Karpas-422 (cell line): Measurements from ENCODE around the gene PCDHGA12. TPM values are rescaled to one million over a fixed set of nuclear protein-coding genes. Genes with fewer than 3 reads are reported as not detected.
"Not testable (repeated sequence)": the region's sequence is repeated elsewhere in the genome, so short reads cannot be mapped to it uniquely, and the experiment has no call there.

ENCODE experiments used
- DNase-seq: peaks from one replicate; pipeline ENCODE4 v3.0.0-alpha.2; 2015
- H2AFZ ChIP-seq: fragments of 200-600 bp; sonication (generic); 2 replicates; pipeline ENCODE4 v1.6.1; 2014; ENCODE audit warnings: antibody characterized with exemption, low read length, mixed read lengths
- H3K27ac ChIP-seq: fragments of 200-600 bp; sonication (generic); 2 replicates; pipeline ENCODE4 v1.5.1; 2014; ENCODE audit warnings: mild to moderate bottlenecking, low read length, moderate library complexity
- H3K27me3 ChIP-seq: fragments of 200-600 bp; sonication (generic); 2 replicates; pipeline ENCODE4 v1.6.1; 2014; ENCODE audit warnings: low read length, mixed read lengths
- H3K36me3 ChIP-seq: fragments of 200-600 bp; sonication (generic); 2 replicates; pipeline ENCODE4 v1.6.1; 2014; ENCODE audit warnings: low read length, mixed read lengths; ENCODE audit not compliant: insufficient read depth
- H3K4me1 ChIP-seq: fragments of 200-600 bp; sonication (generic); 2 replicates; pipeline ENCODE4 v1.6.1; 2014; ENCODE audit warnings: mild to moderate bottlenecking, low read length, mixed read lengths
- H3K4me2 ChIP-seq: fragments of 200-600 bp; sonication (generic); 2 replicates; pipeline ENCODE4 v1.6.1; 2014; ENCODE audit warnings: low read length, low read depth, mild to moderate bottlenecking; ENCODE audit not compliant: poor library complexity, severe bottlenecking
- H3K4me3 ChIP-seq: fragments of 200-600 bp; sonication (generic); 2 replicates; pipeline ENCODE4 v1.5.1; 2014; ENCODE audit warnings: mild to moderate bottlenecking, antibody characterized with exemption, low read length, mixed read lengths
- H3K79me2 ChIP-seq: fragments of 200-600 bp; sonication (generic); 2 replicates; pipeline ENCODE4 v1.6.1; 2014; ENCODE audit warnings: mild to moderate bottlenecking, low read length, mixed read lengths
- H3K9ac ChIP-seq: fragments of 200-600 bp; sonication (generic); 2 replicates; pipeline ENCODE4 v1.6.0; 2014; ENCODE audit warnings: low read length
- H3K9me2 ChIP-seq: fragments of 200-600 bp; sonication (generic), shearing (Covaris generic); replicated peaks from 2 replicates; pipeline ENCODE4 v1.6.0; 2014; ENCODE audit warnings: mild to moderate bottlenecking, low read length, moderate library complexity; ENCODE audit not compliant: insufficient read depth
- H3K9me3 ChIP-seq: fragments of 300-700, 200-600 bp; sonication (generic); 2 replicates; pipeline ENCODE4 v1.6.1; 2014; ENCODE audit warnings: low read length, mixed read lengths
- H4K20me1 ChIP-seq: fragments of 200-600 bp; sonication (generic); 2 replicates; pipeline ENCODE4 v1.6.1; 2014; ENCODE audit warnings: mild to moderate bottlenecking, antibody characterized with exemption, low read length, low read depth; ENCODE audit not compliant: insufficient read depth
- total RNA-seq: library from RNA; depleted of rRNA; stranded (reverse); fragments of >200 nt; shearing (Covaris generic); gene quantifications from 2 replicates; pipeline ENCODE4 v1.2.3, GENCODE V29; 2014; ENCODE audit warnings: low replicate concordance

The PCDHGA12 gene
- total RNA-seq, 1 experiment from 2014 or later, result 6.6 TPM

DNA sequence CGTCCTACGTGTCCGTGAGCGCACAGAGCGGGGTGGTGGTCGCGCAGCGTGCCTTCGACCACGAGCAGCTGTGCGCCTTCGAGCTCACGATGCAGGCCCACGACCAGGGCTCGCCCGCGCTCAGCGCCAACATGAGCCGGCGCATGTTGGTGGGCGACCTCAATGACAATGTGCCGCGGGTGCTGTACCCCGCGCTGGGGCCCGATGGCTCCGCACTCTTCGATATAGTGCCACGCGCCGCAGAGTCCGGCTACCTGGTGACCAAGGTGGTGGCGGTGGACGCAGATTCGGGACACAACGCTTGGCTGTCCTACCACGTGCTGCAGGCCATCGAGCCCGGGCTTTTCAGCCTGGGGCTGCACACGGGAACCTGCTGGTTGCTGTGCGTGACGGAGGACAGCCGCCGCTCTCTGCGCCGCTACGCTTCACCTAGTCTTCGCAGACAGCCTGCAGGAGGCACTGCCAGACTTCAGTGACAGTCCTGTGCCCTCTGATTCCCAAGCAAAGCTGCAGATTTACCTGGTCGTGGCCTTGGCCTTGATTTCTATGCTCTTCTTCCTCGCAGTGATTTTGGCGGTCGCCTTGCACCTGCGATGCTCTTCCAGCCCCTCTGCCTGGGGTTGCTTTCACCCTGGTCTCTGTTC is 2.4 kb upstream of the PCDHGA12 start:
- Histone ChIP-seq H3K36me3 (peaks cover 4% of the 10 kb centered on the region; the same call in 1 of the 2 replicates), H3K27ac (no peak overlapping the region), H3K9me2 (no peaks in the 10 kb centered on the region), H3K9ac (no peak overlapping the region), H3K79me2 (no peaks in the 10 kb centered on the region), H3K4me1 (no peaks in the 10 kb centered on the region; the same call in 1 of the 2 replicates), H3K4me3 (no peak overlapping the region), H3K27me3 (no peaks in the 10 kb centered on the region), H3K9me3 (peaks cover 13% of the 10 kb centered on the region), H2AFZ (no peak overlapping the region), H3K4me2 (no peak overlapping the region), H4K20me1 (no peaks in the 10 kb centered on the region)
- no peak for DNase-seq

GRCh38 chr5:141431286-141431685 is 979 bp downstream of the PCDHGA12 start:
- H3K27me3 ChIP-seq, result no peaks in the 10 kb centered on the region
- H3K27ac ChIP-seq, result no peak overlapping the region
- H4K20me1 ChIP-seq, result no peaks in the 10 kb centered on the region
- H3K4me1 ChIP-seq, result no peaks in the 10 kb centered on the region
- no peak overlapping the region for H3K4me2 ChIP-seq
- H3K79me2 ChIP-seq, result peaks cover 4% of the 10 kb centered on the region; the same call in 1 of the 2 replicates
- DNase-seq, result no peak
- no peak overlapping the region for H3K4me3 ChIP-seq
- no peaks in the 10 kb centered on the region for H3K9me2 ChIP-seq
- H3K36me3 ChIP-seq, result peaks cover 4% of the 10 kb centered on the region; the same call in 1 of the 2 replicates
- H3K9ac ChIP-seq, result no peak overlapping the region
- H3K9me3 ChIP-seq, result peaks cover 13% of the 10 kb centered on the region
- no peak overlapping the region for H2AFZ ChIP-seq

DNA sequence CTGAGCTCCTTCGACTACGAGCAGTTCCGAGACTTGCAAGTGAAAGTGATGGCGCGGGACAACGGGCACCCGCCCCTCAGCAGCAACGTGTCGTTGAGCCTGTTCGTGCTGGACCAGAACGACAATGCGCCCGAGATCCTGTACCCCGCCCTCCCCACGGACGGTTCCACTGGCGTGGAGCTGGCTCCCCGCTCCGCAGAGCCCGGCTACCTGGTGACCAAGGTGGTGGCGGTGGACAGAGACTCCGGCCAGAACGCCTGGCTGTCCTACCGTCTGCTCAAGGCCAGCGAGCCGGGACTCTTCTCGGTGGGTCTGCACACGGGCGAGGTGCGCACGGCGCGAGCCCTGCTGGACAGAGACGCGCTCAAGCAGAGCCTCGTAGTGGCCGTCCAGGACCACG is 2.0 kb downstream of the PCDHGA12 start:
- H3K4me2 ChIP-seq, H2AFZ ChIP-seq, H3K79me2 ChIP-seq: not testable (repeated sequence)

DNA sequence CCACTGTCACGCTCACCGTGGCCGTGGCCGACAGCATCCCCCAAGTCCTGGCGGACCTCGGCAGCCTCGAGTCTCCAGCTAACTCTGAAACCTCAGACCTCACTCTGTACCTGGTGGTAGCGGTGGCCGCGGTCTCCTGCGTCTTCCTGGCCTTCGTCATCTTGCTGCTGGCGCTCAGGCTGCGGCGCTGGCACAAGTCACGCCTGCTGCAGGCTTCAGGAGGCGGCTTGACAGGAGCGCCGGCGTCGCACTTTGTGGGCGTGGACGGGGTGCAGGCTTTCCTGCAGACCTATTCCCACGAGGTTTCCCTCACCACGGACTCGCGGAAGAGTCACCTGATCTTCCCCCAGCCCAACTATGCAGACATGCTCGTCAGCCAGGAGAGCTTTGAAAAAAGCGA is 2.4 kb downstream of the PCDHGA12 start:
- H3K36me3 ChIP-seq, H3K4me1 ChIP-seq, H3K27me3 ChIP-seq: not testable (repeated sequence)

More for the DNA sequence above, 2.0 kb downstream of the PCDHGA12 start:
- H3K4me3 ChIP-seq, H3K9ac ChIP-seq, H3K36me3 ChIP-seq, H3K27me3 ChIP-seq, H3K4me1 ChIP-seq, H3K9me2 ChIP-seq, H4K20me1 ChIP-seq, DNase-seq, H3K27ac ChIP-seq: not testable (repeated sequence)
- H3K9me3 ChIP-seq, result peaks cover 13% of the 10 kb centered on the region

DNA sequence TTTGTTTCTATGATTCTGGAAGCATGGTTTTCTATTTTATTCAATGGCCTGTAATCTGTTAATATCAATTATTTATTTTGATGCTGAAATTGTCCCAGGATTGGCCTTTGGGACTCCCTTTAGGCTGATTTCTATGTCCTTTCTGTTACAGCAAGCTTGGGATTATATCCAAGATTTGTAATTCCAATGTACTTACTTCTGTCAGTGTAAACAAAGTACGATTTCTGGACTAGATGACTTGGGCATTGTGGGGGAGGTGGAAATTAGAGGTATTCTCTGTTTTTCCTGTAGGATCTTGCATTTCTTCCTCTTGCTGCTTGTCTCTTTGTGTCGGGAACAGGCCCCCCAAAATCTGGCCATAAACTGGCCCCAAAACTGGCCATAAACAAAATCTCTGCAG is 3.7 kb downstream of the PCDHGA12 start:
- Histone ChIP-seq H3K36me3 (peaks cover 4% of the 10 kb centered on the region), H2AFZ (no peak overlapping the region), H3K9ac (no peak overlapping the region), H3K4me2 (no peak overlapping the region), H4K20me1 (no peaks in the 10 kb centered on the region), H3K4me1 (no peaks in the 10 kb centered on the region), H3K79me2 (peaks cover 10% of the 10 kb centered on the region; the same call in 1 of the 2 replicates), H3K4me3 (no peak overlapping the region), H3K9me2 (no peaks in the 10 kb centered on the region), H3K27me3 (no peaks in the 10 kb centered on the region), H3K9me3 (peaks cover 8% of the 10 kb centered on the region; the same call in 1 of the 2 replicates), H3K27ac (no peak overlapping the region)
- no peak for DNase-seq

More for the DNA sequence above, 2.4 kb downstream of the PCDHGA12 start:
- H3K9ac ChIP-seq, H3K79me2 ChIP-seq, H3K9me2 ChIP-seq, H4K20me1 ChIP-seq, H3K9me3 ChIP-seq, H3K4me2 ChIP-seq, H3K27ac ChIP-seq, H3K4me3 ChIP-seq, H2AFZ ChIP-seq, DNase-seq: not testable (repeated sequence)

- H3K36me3 ChIP-seq, result peaks cover 10% of the 10 kb centered on the region
- peaks cover 15% of the 10 kb centered on the region; the same call in 1 of the 2 replicates for H3K79me2 ChIP-seq
- no peak overlapping the region for H3K4me2 ChIP-seq
- H3K9me3 ChIP-seq, result no peaks in the 10 kb centered on the region
- H3K4me3 ChIP-seq, result no peak overlapping the region
- H2AFZ ChIP-seq, result no peak overlapping the region
- H3K9me2 ChIP-seq, result no peaks in the 10 kb centered on the region
- H3K9ac ChIP-seq, result no peak overlapping the region
- DNase-seq, result no peak
- peaks cover 8% of the 10 kb centered on the region for H3K4me1 ChIP-seq
- H3K27ac ChIP-seq, result no peak overlapping the region
- H3K27me3 ChIP-seq, result no peaks in the 10 kb centered on the region
- no peaks in the 10 kb centered on the region for H4K20me1 ChIP-seq
These were observed 6.9 kb downstream of the PCDHGA12 start for GRCh38 chr5:141437221-141437620.

DNA sequence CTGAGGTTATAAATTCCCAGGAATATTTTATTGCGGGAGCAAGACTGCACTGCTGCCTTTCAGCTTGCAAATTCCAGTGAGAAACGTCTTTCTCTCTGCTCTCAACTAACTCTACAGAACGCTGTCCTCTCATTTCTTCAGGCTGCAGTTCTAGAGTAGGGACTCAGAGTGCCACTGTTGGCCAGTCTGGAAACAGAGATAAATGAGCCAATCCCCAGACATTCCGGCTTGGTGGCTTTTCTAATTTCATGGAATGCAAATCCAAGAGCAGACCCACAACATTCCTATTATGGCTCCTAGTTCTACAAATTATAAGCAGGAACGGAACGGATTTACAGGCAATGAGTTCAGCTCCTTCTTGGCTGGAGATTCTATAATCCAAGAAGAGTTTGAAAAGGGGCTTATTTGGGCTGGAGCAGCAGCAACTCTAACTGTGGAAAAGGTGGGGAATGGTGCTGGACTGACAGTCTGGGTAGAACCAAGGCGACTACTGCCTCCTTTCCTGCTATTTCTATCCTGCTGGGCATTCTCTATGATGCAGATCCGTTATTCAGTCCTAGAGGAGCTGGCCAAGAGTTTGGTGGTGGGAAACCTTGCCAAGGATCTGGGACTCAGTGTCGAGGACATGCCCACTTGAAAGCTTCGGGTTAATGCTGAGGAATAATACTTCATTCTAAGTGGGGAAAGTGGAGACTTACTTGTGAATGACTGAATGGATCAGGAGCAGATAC is 9.3 kb downstream of the PCDHGA12 start:
- no peak overlapping the region for H3K27ac ChIP-seq
- peaks cover 26% of the 10 kb centered on the region for H3K79me2 ChIP-seq
- no peak overlapping the region for H3K9ac ChIP-seq
- H4K20me1 ChIP-seq, result no peaks in the 10 kb centered on the region
- H3K27me3 ChIP-seq, result no peaks in the 10 kb centered on the region
- no peak overlapping the region for H2AFZ ChIP-seq
- no peak overlapping the region for H3K4me2 ChIP-seq
- H3K9me3 ChIP-seq, result no peaks in the 10 kb centered on the region
- no peak overlapping the region for H3K4me3 ChIP-seq
- H3K4me1 ChIP-seq, result peaks cover 23% of the 10 kb centered on the region
- H3K9me2 ChIP-seq, result no peaks in the 10 kb centered on the region
- no peak for DNase-seq
- H3K36me3 ChIP-seq, result peaks cover 10% of the 10 kb centered on the region

DNA sequence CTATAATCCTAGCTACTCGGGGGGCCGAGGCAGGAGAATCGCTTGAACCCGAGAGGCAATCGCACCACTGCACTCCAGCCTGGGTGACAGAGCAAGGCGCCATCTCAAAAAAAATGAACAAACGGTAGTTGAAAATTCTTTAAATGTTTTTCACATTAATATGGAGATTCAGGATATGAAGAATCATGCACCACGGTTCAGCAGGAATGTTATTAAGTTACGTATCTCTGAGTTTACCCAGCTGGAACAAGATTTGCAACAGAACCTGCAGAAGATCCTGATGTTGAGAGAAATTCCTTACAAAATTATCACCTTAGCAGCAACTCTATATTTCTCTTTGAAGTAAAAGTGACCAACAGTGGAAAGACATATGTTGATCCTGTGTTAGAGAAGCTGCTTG is 10.0 kb downstream of the PCDHGA12 start:
- no peaks in the 10 kb centered on the region for H3K27me3 ChIP-seq
- peaks cover 23% of the 10 kb centered on the region for H3K4me1 ChIP-seq
- no peak overlapping the region for H3K27ac ChIP-seq
- no peaks in the 10 kb centered on the region for H4K20me1 ChIP-seq
- no peak overlapping the region for H3K4me3 ChIP-seq
- peaks cover 10% of the 10 kb centered on the region for H3K36me3 ChIP-seq
- H3K79me2 ChIP-seq, result peaks cover 31% of the 10 kb centered on the region
- no peak overlapping the region for H3K9ac ChIP-seq
- no peak for DNase-seq
- no peak overlapping the region for H3K4me2 ChIP-seq
- no peak overlapping the region for H2AFZ ChIP-seq
- no peaks in the 10 kb centered on the region for H3K9me2 ChIP-seq
- no peaks in the 10 kb centered on the region for H3K9me3 ChIP-seq
